Measurements from ENCODE around the gene XKR3. TPM values are rescaled to one million over a fixed set of nuclear protein-coding genes. Genes with fewer than 3 reads are reported as not detected.

XKR3 gene
- total RNA-seq, 2 experiments from 2014 or later = not detected

- Mint-ChIP-seq H3K27ac (no peak overlapping the region), H3K9me3 (no peaks in the 10 kb centered on the region), H3K4me1 (ENCODE audit: low read depth) (peaks cover 6% of the 10 kb centered on the region), H3K4me3 (no peak overlapping the region), H3K27me3 (peaks cover 10% of the 10 kb centered on the region), H3K36me3 (no peaks in the 10 kb centered on the region)
- POLR2A ChIA-PET = no interaction called here
- no peak for DNase-seq
- intact Hi-C loops (cut with micrococcal nuclease) = loop anchor here (5.0 kb wide), 1 partner anchor 332 kb away; no protein-coding TSS in a partner anchor
- CTCF ChIA-PET = no interaction called here
Observed at GRCh38 chr22:16829985-16830384, 4.8 kb upstream of the XKR3 start.

GRCh38 chr22:16828876-16829275, 3.7 kb upstream of the XKR3 start:
- CTCF ChIA-PET = no interaction called here
- no peak overlapping the region for H3K4me3 Mint-ChIP-seq
- POLR2A ChIA-PET = no interaction called here
- no peak overlapping the region for H3K27ac Mint-ChIP-seq
- no peak for DNase-seq
- peaks cover 3% of the 10 kb centered on the region for H3K27me3 Mint-ChIP-seq
- H3K4me1 Mint-ChIP-seq (ENCODE audit: low read depth) = peaks cover 16% of the 10 kb centered on the region
- H3K36me3 Mint-ChIP-seq = no peaks in the 10 kb centered on the region
- intact Hi-C loops (cut with micrococcal nuclease) = loop anchor here (5.0 kb wide), 1 partner anchor 333 kb away; no protein-coding TSS in a partner anchor
- H3K9me3 Mint-ChIP-seq = no peaks in the 10 kb centered on the region

GRCh38 chr22:16827506-16827905, 2.3 kb upstream of the XKR3 start:
- H3K36me3 Mint-ChIP-seq = no peaks in the 10 kb centered on the region
- peaks cover 2% of the 10 kb centered on the region for H3K27me3 Mint-ChIP-seq
- H3K27ac Mint-ChIP-seq = no peak overlapping the region
- no peaks in the 10 kb centered on the region for H3K9me3 Mint-ChIP-seq
- no peak for DNase-seq
- ChIA-PET CTCF (no interaction called here), POLR2A (no interaction called here)
- H3K4me1 Mint-ChIP-seq (ENCODE audit: low read depth) = peaks cover 17% of the 10 kb centered on the region
- no peak overlapping the region for H3K4me3 Mint-ChIP-seq
- intact Hi-C loops (cut with micrococcal nuclease) = loop anchor here (5.0 kb wide), 1 partner anchor 335 kb away; no protein-coding TSS in a partner anchor

- Mint-ChIP-seq H3K4me1 (ENCODE audit: low read depth) (peaks cover 5% of the 10 kb centered on the region), H3K9me3 (peaks cover 8% of the 10 kb centered on the region), H3K27me3 (peaks cover 3% of the 10 kb centered on the region), H3K27ac (no peak overlapping the region), H3K36me3 (no peaks in the 10 kb centered on the region), H3K4me3 (no peak overlapping the region)
- CTCF ChIA-PET = no interaction called here
- intact Hi-C loops (cut with micrococcal nuclease) = no loop called here
- no peak for DNase-seq
- POLR2A ChIA-PET = no interaction called here
Observed at GRCh38 chr22:16819249-16819648, 6.0 kb downstream of the XKR3 start.

GRCh38 chr22:16818538-16818937, 6.7 kb downstream of the XKR3 start:
- intact Hi-C loops (cut with micrococcal nuclease) = no loop called here
- H3K36me3 Mint-ChIP-seq = no peaks in the 10 kb centered on the region
- peaks cover 3% of the 10 kb centered on the region for H3K27me3 Mint-ChIP-seq
- H3K4me1 Mint-ChIP-seq (ENCODE audit: low read depth) = no peaks in the 10 kb centered on the region
- H3K9me3 Mint-ChIP-seq = peaks cover 8% of the 10 kb centered on the region
- CTCF ChIA-PET = no interaction called here
- no peak overlapping the region for H3K4me3 Mint-ChIP-seq
- no peak for DNase-seq
- H3K27ac Mint-ChIP-seq = no peak overlapping the region
- POLR2A ChIA-PET = no interaction called here

- Mint-ChIP-seq H3K27me3 (peaks cover 3% of the 10 kb centered on the region), H3K27ac (no peak overlapping the region), H3K4me1 (ENCODE audit: low read depth) (no peaks in the 10 kb centered on the region), H3K9me3 (peaks cover 8% of the 10 kb centered on the region), H3K4me3 (no peak overlapping the region), H3K36me3 (no peaks in the 10 kb centered on the region)
- intact Hi-C loops (cut with micrococcal nuclease) = no loop called here
- DNase-seq = no peak
- ChIA-PET POLR2A (no interaction called here), CTCF (no interaction called here)
Observed at GRCh38 chr22:16815073-16815472, 10.1 kb downstream of the XKR3 start.

- DNase-seq = no peak
- H3K4me3 Mint-ChIP-seq = no peak overlapping the region
- CTCF ChIA-PET = no interaction called here
- H3K9me3 Mint-ChIP-seq = peaks cover 7% of the 10 kb centered on the region
- H3K36me3 Mint-ChIP-seq = no peaks in the 10 kb centered on the region
- intact Hi-C loops (cut with micrococcal nuclease) = no loop called here
- H3K27me3 Mint-ChIP-seq = peaks cover 1% of the 10 kb centered on the region
- H3K27ac Mint-ChIP-seq = no peak overlapping the region
- H3K4me1 Mint-ChIP-seq (ENCODE audit: low read depth) = no peaks in the 10 kb centered on the region
- POLR2A ChIA-PET = no interaction called here
Observed at GRCh38 chr22:16810188-16810802, 14.9 kb downstream of the XKR3 start.

- DNase-seq = no peak
- CTCF ChIA-PET = no interaction called here
- POLR2A ChIA-PET = no interaction called here
- no peak overlapping the region for H3K4me3 Mint-ChIP-seq
- H3K4me1 Mint-ChIP-seq (ENCODE audit: low read depth) = no peaks in the 10 kb centered on the region
- peaks cover 1% of the 10 kb centered on the region for H3K27me3 Mint-ChIP-seq
- H3K27ac Mint-ChIP-seq = no peak overlapping the region
- intact Hi-C loops (cut with micrococcal nuclease) = no loop called here
- no peaks in the 10 kb centered on the region for H3K36me3 Mint-ChIP-seq
- no peaks in the 10 kb centered on the region for H3K9me3 Mint-ChIP-seq
Observed at GRCh38 chr22:16808744-16809143, 16.5 kb downstream of the XKR3 start.

- intact Hi-C loops (cut with micrococcal nuclease) = no loop called here
- Mint-ChIP-seq H3K36me3 (no peaks in the 10 kb centered on the region), H3K4me1 (ENCODE audit: low read depth) (no peaks in the 10 kb centered on the region), H3K27me3 (no peaks in the 10 kb centered on the region), H3K27ac (no peak overlapping the region), H3K4me3 (no peak overlapping the region), H3K9me3 (no peaks in the 10 kb centered on the region)
- no peak for DNase-seq
- CTCF ChIA-PET = no interaction called here
- POLR2A ChIA-PET = no interaction called here
Observed at GRCh38 chr22:16807109-16807508, 18.1 kb downstream of the XKR3 start.

GRCh38 chr22:16806401-16806800, 18.8 kb downstream of the XKR3 start:
- H3K36me3 Mint-ChIP-seq = no peaks in the 10 kb centered on the region
- H3K9me3 Mint-ChIP-seq = no peaks in the 10 kb centered on the region
- intact Hi-C loops (cut with micrococcal nuclease) = no loop called here
- ChIA-PET POLR2A (no interaction called here), CTCF (no interaction called here)
- H3K27ac Mint-ChIP-seq = no peak overlapping the region
- no peak overlapping the region for H3K4me3 Mint-ChIP-seq
- DNase-seq = no peak
- no peaks in the 10 kb centered on the region for H3K27me3 Mint-ChIP-seq
- H3K4me1 Mint-ChIP-seq (ENCODE audit: low read depth) = no peaks in the 10 kb centered on the region

- intact Hi-C loops (cut with micrococcal nuclease) = no loop called here
- H3K36me3 Mint-ChIP-seq = no peaks in the 10 kb centered on the region
- DNase-seq = no peak
- H3K27me3 Mint-ChIP-seq = no peaks in the 10 kb centered on the region
- H3K9me3 Mint-ChIP-seq = no peaks in the 10 kb centered on the region
- no peaks in the 10 kb centered on the region for H3K4me1 Mint-ChIP-seq (ENCODE audit: low read depth)
- ChIA-PET POLR2A (no interaction called here), CTCF (no interaction called here)
- H3K27ac Mint-ChIP-seq = no peak overlapping the region
- H3K4me3 Mint-ChIP-seq = no peak overlapping the region
Observed at GRCh38 chr22:16804882-16805281, 20.3 kb downstream of the XKR3 start.

- DNase-seq = no peak
- CTCF ChIA-PET = no interaction called here
- POLR2A ChIA-PET = no interaction called here
- H3K4me3 Mint-ChIP-seq = no peak overlapping the region
- no peaks in the 10 kb centered on the region for H3K27me3 Mint-ChIP-seq
- no peak overlapping the region for H3K27ac Mint-ChIP-seq
- H3K4me1 Mint-ChIP-seq (ENCODE audit: low read depth) = no peaks in the 10 kb centered on the region
- intact Hi-C loops (cut with micrococcal nuclease) = no loop called here
- no peaks in the 10 kb centered on the region for H3K9me3 Mint-ChIP-seq
- no peaks in the 10 kb centered on the region for H3K36me3 Mint-ChIP-seq
Observed at GRCh38 chr22:16803255-16803917, 21.8 kb downstream of the XKR3 start.

- H3K36me3 Mint-ChIP-seq = no peaks in the 10 kb centered on the region
- POLR2A ChIA-PET = no interaction called here
- no peak for DNase-seq
Observed at GRCh38 chr22:16801571-16801970, 23.6 kb downstream of the XKR3 start.

More at GRCh38 chr22:16801571-16801970, 23.6 kb downstream of the XKR3 start:
- intact Hi-C loops (cut with micrococcal nuclease) = no loop called here
- Mint-ChIP-seq H3K27me3 (no peaks in the 10 kb centered on the region), H3K4me1 (ENCODE audit: low read depth) (no peaks in the 10 kb centered on the region), H3K27ac (no peak overlapping the region), H3K4me3 (no peak overlapping the region), H3K9me3 (no peaks in the 10 kb centered on the region)
- CTCF ChIA-PET = no interaction called here
